ENCODE data around the gene YKT6.
A peak's percentile ranks its signal among the peaks of the same experiment; 100 is the strongest.
"Not testable (repeated sequence)": the region's sequence is repeated elsewhere in the genome, so short reads cannot be mapped to it uniquely, and the experiment has no call there.

YKT6 gene

DNA sequence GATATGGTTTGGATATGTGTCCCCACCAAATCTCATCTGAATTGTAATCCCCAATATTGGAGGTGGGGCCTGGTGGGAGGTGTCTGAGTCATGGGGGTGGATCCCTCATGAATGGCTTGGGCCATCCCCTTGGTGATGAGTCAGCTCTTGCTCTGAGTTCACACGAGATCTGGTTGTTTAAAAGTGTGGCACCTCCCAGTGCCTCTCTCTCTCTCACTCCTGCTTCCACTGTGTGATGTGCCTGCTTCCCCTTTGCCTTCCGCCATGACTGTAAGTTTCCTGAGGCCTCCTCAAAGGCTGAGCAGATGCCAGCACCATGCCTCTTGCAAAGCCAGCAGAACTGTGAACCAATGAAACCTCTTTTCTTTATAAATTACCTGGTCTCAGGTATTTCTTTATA lies 6.7 kb upstream of the YKT6 start:
- no peak for DNase-seq

DNA sequence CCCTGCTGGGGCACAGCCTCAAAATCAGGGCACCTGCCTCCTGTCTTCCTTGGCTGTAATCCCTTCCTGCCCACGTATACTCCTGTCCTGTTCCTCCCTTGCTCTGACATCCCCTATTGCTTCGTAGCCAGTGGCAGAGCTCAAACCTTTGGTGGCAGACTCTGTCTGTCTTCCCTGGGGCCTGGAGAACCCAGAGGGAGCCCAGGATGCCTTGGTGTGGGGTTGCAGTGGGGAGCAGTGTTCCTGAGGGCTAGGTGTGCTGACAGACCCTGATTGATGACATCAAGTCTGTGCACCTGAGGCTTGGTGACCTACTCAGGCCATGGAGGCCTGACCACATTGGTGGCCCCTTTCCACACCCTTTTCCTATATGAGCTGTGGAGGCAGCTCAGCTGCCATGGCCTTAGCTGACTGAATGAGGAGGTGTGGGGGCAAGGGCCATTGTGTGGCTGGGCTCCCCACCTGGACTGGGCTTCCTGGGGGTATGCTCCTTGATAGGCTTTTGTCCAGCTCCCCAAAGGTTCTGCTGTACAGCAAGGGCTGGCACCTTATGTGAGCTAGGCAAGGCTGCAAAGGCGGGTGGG lies 6.1 kb upstream of the YKT6 start:
- no peak for DNase-seq

DNA sequence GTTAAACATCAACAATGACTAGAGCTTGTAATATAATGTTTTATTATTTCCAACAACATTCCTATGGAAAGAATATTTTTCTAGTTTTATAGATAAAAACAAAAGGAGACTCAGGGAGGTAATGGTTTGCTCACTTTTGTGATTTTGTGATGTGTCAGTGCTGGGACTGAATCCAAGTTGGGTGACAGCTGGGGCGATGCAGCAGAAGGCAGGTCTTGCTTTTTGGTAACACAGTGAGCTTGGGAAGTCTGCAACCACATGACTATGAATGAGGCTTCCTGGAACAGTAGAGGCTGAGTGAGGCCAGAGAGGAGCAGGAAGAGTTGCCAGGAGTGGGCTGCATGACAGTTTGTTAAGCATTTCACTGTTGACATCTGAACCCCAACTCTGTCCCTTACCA lies 4.9 kb upstream of the YKT6 start:
- DNase-seq = no peak

DNA sequence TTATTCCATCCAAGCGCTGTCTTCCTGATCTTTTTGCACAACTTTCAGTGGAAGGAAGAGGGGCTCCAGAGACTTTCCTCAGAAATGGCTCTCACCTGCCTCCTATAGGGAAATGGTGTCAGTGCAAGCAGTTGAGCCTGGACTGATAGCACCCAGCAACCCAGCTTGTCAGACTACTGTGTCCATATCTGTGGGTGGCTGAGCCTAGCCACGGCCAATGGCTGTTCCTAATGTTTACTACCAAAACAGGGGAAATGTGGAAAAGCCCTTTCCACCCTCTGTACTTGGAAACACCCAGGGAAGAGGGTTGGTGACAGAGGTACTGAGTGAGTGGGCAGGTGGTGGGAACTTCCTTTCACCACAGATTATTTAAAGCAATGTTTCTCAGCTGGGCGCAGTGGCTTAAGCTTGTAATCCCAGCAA lies 4.3 kb upstream of the YKT6 start:
- peak; percentile 35 to 75 (median 63) for DNase-seq

DNA sequence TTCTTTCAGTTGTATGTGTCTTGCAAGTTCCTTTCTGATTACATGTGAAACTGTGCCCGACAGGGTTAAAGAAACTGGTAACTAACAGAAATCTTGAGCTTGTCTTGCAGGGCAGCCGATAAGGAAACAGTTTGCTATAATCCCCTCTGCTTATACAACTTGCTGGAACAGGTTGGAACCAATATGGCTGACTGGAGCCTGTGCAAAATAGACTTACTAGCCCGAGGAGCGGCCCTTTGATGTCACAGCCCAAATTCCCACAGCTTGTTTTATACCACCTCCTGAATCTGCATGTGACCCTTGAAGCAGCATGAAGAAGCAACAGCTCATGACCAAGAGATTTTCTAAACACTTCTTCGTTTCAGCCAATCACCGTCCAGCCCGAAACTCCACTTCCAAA lies 3.3 kb upstream of the YKT6 start:
- no peak for DNase-seq

DNA sequence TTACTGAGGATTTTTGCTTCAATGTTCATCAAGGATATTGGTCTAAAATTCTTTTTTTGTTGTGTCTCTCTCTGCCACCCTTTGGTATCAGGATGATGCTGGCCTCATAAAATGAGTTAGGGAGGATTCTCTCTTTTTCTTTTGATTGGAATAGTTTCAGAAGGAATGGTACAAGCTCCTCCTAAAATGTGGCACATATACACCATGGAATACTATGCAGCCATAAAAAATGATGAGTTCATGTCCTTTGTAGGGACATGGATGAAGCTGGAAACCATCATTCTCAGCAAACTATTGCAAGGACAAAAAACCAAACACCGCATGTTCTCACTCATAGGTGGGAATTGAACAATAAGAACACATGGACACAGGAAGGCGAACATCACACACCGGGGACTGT lies 615 bp upstream of the YKT6 start:
- DNase-seq = not testable (repeated sequence)

DNA sequence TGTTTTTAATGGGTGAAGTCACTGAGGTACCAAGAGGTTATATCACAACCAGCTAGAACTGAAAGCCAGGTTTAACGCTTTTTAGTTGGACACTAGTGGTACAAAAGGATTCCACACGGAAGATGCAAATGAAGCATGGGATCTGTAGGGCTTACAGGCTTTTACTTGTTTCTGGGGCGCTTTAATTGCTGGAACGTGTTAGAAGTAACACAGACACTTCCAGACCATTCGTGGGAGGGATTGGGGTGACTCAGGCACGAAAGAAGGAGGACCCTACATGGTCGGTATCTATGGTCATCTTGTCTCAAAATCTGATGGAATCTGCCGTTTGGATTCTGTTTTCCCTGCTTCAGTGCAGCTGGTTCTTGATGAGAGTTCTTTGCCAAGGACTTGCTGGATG lies 1.0 kb downstream of the YKT6 start:
- DNase-seq = peak in 1 of 3 experiments; percentile 37

DNA sequence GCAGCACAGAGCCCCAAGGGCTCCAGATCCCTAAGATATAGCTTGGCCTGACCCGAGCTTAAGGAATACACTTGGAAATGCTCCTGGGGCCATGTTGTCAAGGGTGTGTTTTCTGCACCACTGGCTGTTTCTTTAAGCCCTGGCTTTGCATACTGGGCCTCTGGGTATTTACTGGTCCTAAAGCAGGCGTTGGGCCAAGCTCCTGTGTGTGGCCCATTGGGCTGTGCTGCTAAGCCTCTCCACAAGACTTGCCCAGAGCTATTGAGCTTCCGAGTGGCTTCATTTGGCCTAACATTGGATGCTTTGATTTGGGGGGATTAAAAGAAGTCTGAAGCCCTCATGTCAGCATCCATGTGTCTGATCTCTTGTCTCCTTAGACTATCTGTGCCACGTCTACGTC lies 5.2 kb downstream of the YKT6 start:
- DNase-seq = no peak

DNA sequence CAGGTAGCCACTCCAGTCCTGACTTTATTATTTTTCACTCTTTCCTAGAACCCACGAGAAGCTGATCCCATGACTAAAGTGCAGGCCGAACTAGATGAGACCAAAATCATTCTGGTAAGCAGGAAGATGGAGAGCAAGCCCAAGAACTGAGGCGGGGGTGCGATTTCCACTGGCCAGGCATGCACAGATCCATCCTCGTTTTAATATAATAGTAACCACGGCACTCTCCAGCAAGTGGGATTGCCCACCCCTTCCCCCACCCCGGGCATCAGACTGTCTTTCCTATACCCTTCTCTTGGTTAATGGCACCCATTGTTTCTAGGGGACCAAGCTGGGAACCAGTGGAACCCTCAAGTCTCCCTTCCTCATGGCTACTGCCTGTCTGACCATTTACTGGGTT lies 7.3 kb downstream of the YKT6 start:
- no peak for DNase-seq

DNA sequence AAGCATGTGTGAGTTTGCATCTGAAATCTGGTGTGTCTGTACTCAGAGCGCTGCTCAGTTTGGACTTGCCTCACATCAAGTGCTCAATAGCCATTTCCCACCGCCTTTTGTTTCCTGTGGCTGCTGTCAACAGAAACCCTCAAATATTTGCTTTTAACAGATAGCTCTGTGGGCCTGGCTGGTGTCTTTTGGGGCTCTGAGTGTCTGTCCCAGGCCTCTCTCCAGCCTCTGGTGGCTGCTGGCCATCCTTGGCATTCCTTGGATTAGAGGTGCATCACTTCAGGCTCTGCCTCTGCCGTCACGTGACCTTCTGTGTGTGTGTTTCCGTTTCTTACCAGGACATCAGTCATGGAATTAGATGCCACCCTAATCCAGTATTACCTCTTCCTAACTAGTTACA lies 9.3 kb downstream of the YKT6 start:
- no peak for DNase-seq

DNA sequence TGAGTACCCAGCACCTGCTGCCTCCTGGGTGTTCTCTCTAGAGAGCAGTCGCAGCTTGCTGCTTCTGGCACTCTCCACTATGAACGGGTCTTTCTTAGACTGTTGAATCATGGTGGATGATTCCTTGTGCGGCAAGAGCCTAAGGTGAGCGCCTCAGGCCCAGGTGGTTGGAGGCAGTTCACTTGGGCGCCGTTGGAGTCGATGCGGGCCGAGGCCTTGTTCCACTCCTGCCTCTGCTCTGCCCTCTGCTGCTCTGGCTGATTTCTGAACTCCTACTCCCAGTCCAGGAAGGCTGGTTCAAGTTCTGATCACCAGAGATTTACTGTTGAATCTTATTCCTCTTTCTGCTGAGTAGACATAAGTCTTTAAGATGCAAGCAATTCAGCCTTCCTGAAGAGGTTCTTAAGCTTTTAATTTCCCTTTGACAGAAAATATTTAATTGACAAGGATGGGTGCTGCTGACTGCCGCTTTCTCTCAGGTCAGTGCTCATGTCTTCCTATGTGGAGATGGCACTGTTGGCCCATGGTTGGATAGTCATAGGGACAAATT lies 10.4 kb downstream of the YKT6 start:
- no peak for DNase-seq

DNA sequence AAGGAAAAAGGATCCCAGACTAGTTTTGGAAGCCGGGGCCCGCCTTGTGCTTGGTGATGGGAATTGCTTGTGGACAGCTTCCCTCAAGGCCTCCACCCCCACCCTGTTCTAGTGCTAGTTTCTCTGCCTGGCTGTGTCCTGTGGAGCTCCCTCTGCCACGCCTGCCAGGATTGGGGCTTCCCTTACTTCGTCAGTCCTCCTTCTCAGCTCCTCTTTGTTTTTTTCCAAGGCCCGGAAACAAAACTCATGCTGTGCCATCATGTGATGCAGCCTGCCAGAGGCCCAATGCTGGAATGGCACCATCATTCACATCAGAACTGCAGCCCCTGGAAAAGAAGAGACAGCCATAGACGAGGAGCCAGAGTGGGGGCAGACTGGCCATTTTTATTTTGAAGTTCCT lies 11.2 kb downstream of the YKT6 start:
- DNase-seq = no peak

DNA sequence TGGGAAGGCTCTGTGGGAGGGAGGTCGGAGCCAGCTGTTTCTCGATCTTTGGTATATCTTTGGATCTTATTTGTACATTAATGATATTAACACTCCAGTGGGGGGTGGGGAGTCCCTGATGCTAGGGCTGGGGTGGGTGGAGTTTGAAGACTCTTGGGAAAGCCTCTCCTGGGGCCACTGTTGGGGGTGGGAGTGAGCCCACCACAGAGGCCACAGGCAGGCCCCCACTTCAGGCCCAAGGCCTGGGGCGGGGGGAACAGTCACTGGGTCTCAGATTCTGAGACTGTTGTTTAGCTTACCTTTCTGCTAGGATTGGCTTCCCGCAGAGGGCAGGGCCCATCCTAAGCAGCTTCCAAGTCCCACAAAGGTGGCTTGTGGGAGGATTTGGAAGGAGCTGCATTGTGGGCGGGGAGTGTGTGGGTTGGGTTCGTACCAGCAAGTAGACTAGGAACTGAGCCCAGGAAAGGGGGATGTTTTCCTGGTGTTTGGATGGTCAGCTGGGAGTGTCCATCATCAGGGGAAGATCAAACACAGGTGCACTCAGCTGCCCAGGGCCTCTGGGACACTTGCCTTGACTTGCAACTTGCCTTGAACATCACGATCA lies 11.9 kb downstream of the YKT6 start:
- peak in 1 of 3 experiments; percentile 40 for DNase-seq

DNA sequence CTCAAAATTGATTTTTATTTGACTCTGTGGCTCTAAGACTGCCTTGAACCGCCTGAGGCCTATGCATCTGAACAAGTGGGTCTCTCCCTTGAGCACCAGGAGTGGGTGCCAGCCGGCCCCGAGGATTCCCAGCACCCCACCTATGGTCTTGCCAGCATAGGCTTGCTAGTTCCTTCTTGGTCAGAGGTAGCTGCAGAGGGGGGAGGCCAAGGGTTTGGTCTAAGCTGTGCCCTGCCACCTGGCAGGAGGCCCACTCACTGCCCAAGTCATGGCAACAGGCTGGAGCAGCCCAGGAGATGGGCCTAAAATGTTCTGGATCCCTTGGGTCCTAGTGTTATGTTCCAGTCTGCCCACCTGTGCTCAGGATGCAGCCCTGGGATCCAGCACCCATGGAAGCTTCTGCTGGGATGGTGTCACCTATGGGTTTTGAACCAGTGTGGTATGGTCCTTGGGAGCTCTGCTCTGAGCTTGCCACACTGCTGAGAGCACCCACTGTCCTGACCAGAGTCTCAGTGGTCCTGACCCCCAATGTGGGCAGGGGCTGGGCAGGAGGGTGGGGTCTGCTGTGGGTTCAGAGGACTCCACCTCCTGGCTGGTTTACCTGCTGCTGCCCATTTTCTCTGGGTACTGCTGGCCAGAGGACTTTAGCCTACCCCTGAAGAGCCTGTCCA lies 12.6 kb downstream of the YKT6 start:
- no peak for DNase-seq

DNA sequence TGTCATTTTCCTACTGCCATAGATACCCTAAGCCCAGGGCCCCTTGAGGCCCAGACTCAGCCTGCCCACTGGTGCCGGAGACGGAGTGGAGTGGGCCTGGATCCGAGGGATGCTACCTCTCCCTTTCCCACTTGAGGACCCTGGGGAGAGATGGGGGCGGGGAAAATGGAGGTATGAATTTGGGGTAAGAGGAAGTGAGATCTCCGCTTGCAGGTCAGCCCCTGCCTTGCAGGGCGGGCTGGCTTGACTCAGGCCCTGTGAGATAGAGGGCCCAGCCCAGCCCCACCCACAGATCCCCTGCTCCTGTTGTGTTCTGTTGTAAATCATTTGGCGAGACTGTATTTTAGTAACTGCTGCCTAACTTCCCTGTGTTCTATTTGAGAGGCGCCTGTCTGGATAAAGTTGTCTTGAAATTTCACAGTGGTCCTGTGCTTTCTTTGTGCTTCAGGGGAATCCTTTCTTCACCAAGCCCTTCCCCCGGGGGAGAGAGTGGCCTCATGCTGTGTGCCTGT lies 13.2 kb downstream of the YKT6 start:
- no peak for DNase-seq

DNA sequence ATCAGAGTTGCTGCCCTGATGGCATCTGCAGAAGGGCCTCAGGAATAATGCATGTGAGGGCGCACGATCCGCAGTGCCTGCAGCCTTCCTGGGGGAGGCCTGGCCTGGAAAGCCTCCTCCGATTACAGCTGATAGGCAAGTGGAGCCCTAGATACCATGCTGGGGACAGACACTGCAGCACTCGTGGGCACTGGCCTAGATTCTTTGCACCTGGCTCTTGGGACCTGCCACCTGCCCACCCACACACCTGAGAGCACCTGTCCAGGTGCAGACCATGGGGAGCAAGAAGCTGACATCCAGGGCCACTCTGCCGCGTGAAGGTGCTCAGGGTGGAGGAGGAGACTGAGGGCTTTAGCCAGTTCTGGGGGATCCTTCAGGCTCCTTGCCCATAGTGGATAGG lies 14.8 kb downstream of the YKT6 start:
- peak; percentile 22 to 81 (median 75) for DNase-seq

DNA sequence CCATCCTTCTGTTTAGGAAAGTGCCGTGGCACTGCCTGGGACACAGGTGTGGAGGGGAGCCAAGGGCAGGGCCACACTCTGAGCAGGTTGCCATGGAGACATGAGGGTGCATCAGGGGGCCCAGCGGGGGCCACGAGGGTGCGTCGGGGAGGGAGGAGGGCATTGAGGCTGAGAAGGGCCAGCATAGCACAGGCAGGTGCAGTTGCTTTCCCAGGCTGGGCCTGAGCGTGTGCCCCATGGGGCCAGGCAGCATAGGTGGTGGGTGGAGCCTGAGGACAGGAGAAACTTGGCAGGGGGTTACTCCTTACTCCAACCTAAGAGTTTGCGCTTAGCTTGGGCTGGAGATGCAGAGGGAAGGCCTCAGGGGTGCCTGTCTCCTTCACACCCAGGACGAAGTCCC lies 15.2 kb downstream of the YKT6 start:
- DNase-seq = peak; percentile 20 to 86 (median 75)

DNA sequence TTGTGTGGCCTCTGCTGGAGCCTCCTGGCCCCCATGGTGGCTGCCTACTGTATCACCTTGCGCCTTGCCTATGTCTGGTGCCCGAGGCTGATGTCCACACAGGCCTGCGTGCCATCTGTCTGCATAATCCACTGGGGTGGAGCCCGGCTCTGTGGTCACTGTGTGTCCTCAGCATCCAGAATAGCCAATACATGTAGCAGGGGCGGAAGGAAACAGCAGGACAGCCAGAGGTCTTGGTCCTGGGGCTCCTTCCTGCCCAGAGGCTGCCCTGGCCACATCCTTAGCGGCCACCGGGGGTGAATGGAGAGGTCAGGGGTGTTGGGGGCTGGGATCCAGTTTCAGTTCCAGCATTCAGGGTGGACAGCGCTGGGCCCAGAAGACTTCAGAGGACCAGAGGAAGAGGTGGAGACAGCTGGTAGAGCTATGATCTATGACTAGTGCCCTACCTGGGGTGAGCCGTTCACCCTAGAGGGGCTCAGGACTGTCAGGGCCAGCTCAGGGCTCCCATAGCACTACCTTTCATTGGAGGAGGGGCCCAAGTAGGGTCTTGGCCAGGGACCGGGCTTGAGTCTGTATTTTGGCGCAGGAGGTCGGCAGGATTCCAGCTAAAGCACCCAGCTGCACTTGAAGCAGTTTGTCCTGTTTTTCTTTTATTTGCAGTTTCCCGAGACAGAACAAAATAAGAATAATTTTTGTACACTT lies 15.9 kb downstream of the YKT6 start:
- DNase-seq = no peak

DNA sequence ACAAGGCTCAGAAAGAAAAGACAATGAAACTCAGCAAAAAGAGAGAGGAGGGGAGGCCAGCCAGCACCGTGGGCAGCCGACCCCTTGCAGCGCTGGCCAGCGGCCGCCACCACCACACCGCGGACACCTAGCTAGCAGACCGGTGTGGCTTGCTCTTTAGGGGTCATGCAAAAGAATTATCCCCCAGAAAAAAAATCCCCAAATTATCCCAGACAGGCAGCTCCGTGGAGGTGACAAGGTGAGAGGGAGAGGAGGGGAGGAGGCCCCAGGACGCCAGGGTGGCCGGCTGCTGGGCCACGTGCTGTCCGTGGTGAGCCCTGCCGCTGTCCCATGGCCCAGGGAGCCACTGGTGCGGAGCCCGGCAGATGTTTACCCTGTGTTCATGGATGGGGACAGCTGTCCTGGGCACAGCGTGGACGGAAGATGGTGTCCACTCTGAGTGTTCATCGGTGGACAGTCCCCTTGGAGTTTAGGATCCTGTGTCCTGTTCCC lies 16.5 kb downstream of the YKT6 start:
- no peak for DNase-seq

DNA sequence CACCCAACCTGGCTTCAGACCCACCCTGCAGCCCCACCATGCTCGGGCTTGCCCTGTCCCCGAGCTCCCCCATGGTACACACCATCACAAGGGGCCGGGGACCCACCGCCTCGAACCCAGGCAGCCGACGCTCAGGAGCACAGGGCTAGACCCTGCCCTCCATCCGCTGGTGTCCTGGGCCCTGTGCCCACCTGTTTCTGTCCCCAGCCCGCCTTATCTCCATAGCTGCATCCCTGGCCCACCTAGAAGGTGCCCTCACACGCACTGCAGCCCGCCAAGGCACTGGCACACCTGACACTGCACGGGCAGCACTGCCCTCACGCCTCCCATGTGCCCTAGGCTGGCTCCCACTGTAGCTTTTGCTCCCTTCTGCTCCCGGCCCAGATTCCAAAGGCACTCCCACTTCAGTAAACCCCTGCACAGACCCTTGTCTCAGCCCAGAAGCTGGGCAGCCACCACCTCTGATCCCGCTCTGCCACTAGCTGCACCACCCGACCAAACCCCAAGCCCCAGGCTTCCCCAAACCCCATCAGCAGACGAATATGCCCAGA lies 17.1 kb downstream of the YKT6 start:
- DNase-seq = no peak

DNA sequence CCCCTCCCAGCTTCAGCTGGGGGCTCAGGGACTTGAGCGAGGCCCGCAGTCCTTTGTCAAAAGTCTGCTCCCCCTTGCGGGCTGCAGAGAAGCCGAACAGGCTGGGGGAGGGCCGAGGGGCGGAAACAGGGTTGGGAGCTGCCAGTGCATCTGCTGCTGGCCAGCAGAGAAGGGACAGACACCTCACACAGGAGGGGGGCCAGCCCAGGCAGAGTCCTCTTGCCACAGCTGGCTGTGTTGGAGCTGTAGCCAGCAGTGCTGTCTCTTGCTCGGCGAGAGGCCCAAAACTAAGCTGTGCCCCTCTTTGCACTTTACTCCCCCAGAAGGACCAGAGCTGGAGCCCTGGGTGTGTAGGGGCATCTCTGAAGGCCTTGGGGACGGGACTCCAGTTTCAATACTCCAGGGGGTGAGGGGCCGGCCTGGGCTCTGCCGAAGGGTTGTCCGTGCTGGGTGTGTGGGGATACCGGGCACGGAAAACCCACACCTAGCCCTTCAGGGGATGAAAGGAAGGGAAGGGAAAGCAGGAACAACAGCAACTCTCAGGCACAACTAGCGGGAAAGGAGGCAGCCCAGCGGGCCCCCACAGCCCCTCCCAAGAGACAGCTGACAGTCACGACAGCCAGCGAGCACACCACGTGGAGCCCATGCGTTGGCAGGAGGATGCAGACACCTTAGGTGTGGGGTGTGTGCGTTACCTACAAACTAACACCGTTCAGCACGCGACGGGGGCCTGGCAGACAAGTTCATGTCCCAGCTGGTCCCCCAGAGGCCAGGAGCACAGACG lies 17.8 kb downstream of the YKT6 start:
- no peak for DNase-seq

DNA sequence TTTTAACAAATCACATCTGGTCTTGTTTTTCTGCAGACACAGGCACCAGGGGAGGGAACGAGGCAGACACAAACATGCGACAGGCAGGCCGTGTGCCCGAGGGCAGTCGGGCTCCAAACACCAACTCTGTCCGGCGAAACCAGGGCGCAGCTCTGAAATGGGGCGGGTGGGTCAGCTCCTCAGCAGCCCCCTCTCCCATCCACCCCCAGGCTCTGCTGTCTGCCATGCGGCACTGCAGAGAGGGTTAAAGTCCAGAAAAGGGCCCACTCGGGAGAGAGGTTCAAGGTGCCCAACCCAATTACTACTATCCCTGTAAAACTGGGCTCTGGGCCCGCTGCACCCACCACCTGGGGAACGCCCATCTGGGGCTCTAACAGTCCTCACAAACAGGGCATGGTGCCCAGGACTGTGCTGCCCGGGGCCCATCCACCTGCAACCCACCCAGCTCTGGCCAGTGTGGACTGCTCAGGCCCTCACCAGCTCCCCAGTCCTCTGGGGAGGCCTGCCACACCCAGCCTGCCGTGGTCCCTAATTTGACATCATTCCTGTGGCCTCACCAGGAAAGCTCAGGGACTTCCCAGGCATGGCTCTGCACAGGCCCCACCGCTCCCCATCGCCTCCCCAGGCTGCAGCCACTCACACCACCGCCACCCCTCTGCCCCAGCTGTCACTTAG lies 18.7 kb downstream of the YKT6 start:
- no peak for DNase-seq

All from NCI-H1417 (cell line).